Coronary artery (tissue), 2 donors: ENCODE results near the gene ALPK3.
A peak's percentile ranks its signal among the peaks of the same experiment; 100 is the strongest.

ENCODE experiments used
- DNase-seq: peaks from one replicate; pipeline ENCODE4 v3.0.0-alpha.2; 2017; ENCODE audit warnings: low spot score
- H3K27ac ChIP-seq, 2 donors: fragments of 200-600 bp; sonication (generic); one replicate each; pipeline ENCODE4 v1.5.1; 2016 to 2019
- H3K4me3 ChIP-seq: fragments of 200-600 bp; sonication (generic); 2 replicates; pipeline ENCODE4 v1.5.1; 2016; ENCODE audit warnings: mild to moderate bottlenecking, moderate library complexity
- CTCF ChIP-seq: fragments of 200-600 bp; sonication (generic); IDR thresholded peaks from one replicate; pipeline ENCODE4 v1.5.1; 2019; ENCODE audit warnings: antibody characterized with exemption

ALPK3 gene

DNA sequence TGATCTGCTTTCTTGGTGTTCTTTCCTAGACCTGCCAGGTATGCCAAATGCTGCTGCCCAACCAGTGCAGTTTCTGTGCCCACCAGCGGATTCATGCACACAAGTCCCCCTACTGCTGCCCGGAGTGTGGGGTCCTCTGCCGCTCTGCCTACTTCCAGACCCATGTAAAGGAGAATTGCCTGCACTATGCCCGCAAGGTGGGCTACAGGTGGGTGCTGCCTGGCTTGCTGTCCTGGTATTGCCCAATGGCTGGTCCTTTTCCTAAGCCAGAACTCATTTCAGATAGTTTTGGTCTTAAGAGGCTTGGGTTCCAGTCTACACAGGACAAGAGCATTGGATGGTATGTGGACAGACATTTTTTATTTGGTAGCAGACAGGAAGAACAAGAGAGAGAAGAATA, 26.5 kb upstream of the ALPK3 start:
- DNase-seq, result peak; percentile 58
- H3K4me3 ChIP-seq, result no peak overlapping the region
- TF ChIP-seq CTCF, result no peak
- H3K27ac ChIP-seq, result no peak overlapping the region

DNA sequence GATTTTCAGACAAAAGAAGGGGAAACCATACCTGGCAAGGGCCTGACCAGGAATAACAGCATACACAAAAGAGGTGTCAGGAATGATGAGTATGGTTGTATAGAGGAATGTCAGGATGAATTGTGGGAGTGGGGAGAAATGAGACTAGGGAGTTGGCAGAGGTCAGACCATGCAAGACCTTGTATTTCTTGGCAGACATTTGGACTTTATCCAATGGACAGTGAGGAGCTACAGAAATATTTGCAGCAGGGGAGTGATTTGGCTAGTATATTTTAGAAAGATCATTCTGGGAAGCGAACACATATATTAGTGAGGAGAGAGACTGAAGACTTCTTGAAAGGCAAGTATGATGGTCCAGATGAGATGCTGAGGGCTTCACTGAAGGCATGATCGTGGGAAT, 25.4 kb upstream of the ALPK3 start:
- DNase-seq, result no peak
- Histone ChIP-seq H3K27ac (no peak overlapping the region), H3K4me3 (no peak overlapping the region)
- no peak for TF ChIP-seq CTCF

GRCh38 chr15:84793431-84794161, 23.6 kb upstream of the ALPK3 start:
- H3K4me3 ChIP-seq, result no peak overlapping the region
- H3K27ac ChIP-seq, result no peak overlapping the region
- TF ChIP-seq CTCF, result no peak
- no peak for DNase-seq

DNA sequence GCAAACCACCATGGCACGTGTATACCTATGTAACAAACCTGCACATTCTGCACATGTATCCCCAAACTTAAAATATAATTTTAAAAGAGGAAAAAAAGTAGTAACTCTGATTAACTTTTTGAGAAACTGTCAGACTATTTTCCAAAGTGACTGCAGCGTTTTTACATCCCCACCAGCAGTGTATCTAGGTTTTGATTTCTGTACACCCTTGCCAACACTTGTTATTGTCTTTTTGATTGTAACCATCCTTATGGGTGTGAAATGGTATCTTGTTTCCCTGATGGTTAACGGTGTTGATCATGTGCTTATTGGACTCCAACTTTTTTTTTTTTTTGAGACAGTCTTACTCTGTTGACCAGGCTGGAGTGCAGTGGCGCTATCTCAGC, 23.0 kb upstream of the ALPK3 start:
- no peak for DNase-seq
- no peak for TF ChIP-seq CTCF
- Histone ChIP-seq H3K4me3 (no peak overlapping the region), H3K27ac (no peak overlapping the region)

DNA sequence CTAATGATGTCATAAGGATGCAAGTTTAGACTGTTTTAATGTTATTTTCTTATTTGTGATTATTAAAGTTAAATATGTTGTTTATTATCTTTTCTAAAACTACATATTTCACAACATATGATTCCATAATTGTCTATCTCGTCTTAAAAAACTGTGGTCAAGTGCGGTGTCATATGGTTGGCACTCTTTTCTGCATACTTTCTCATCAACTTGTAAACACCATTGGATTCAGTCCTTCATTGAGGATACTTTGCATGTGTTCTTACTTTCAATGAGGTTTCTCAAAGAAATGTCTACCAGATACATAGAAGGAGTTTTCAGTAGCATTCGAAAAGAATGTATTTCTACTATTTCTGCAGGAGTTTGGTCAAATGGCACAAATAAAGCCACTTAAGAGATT, 22.0 kb upstream of the ALPK3 start:
- H3K4me3 ChIP-seq, result no peak overlapping the region
- no peak overlapping the region for H3K27ac ChIP-seq
- no peak for DNase-seq
- TF ChIP-seq CTCF, result no peak

GRCh38 chr15:84797212-84797611, 19.9 kb upstream of the ALPK3 start:
- no peak for TF ChIP-seq CTCF
- no peak overlapping the region for H3K27ac ChIP-seq
- no peak overlapping the region for H3K4me3 ChIP-seq
- no peak for DNase-seq

DNA sequence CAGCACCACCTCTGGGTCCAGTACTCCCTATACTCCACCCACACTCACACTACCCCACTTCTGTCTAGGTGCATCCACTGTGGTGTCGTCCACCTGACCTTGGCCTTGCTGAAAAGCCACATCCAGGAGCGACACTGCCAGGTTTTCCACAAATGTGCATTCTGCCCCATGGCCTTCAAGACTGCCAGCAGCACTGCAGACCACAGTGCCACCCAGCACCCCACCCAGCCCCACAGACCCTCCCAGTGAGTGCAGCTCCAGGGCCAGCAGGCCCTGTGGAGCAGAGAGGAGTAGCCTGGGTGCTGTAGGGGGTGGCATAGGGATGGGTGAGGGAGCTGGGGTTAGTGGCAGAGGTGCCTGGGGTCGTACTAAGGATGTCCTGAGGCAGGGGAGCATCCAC, 19.4 kb upstream of the ALPK3 start:
- no peak overlapping the region for H3K27ac ChIP-seq
- no peak for TF ChIP-seq CTCF
- no peak for DNase-seq
- H3K4me3 ChIP-seq, result no peak overlapping the region
